ENCODE results near the gene FMN2.

The FMN2 gene

DNA sequence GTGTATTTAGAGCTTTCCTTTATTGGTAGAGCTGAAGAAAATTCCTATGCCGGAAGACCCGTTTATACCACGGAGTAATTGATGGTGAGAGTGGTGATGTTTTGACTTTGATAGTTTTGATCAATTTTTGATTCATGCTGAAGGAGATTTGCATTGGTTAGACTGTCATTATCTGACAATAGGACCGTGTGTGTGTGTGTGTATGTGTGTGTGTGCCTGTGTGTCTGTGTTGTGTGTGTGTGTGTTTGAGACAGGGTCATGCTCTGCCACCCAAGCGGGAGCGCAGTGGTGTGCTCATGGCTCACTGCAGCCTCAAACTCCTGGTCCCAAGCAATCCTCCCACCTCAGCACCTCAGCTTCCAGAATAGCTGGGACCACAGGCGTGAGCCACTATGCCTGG lies 9.6 kb downstream of the FMN2 start:
- no peak for ATAC-seq
- TF ChIP-seq GLIS3 (CRISPR knock-in tag; IDR thresholded peaks at IDR 0.05) (no peak), PPARA (CRISPR knock-in tag; IDR thresholded peaks at IDR 0.05; ENCODE audit: borderline replicate concordance) (no peak), BACH2 (CRISPR knock-in tag; IDR thresholded peaks at IDR 0.05; ENCODE audit: borderline replicate concordance) (no peak), ARNTL (CRISPR knock-in tag; IDR thresholded peaks at IDR 0.05; ENCODE audit: borderline replicate concordance, low read depth) (no peak), SNAI2 (CRISPR knock-in tag; IDR thresholded peaks at IDR 0.05) (no peak), ESRRG (CRISPR knock-in tag; IDR thresholded peaks at IDR 0.05) (no peak), ZFP3 (CRISPR knock-in tag; IDR thresholded peaks at IDR 0.05) (no peak), CSDC2 (CRISPR knock-in tag; IDR thresholded peaks at IDR 0.05) (no peak), TCF4 (CRISPR knock-in tag; IDR thresholded peaks at IDR 0.05; ENCODE audit: borderline replicate concordance) (no peak), ZNF8 (CRISPR knock-in tag; IDR thresholded peaks at IDR 0.05) (no peak), RARB (CRISPR knock-in tag; IDR thresholded peaks at IDR 0.05) (no peak), ISL1 (CRISPR knock-in tag; IDR thresholded peaks at IDR 0.05) (no peak), ZFP30 (CRISPR knock-in tag; IDR thresholded peaks at IDR 0.05) (no peak)
- TF ChIP-seq, protein P1, sequence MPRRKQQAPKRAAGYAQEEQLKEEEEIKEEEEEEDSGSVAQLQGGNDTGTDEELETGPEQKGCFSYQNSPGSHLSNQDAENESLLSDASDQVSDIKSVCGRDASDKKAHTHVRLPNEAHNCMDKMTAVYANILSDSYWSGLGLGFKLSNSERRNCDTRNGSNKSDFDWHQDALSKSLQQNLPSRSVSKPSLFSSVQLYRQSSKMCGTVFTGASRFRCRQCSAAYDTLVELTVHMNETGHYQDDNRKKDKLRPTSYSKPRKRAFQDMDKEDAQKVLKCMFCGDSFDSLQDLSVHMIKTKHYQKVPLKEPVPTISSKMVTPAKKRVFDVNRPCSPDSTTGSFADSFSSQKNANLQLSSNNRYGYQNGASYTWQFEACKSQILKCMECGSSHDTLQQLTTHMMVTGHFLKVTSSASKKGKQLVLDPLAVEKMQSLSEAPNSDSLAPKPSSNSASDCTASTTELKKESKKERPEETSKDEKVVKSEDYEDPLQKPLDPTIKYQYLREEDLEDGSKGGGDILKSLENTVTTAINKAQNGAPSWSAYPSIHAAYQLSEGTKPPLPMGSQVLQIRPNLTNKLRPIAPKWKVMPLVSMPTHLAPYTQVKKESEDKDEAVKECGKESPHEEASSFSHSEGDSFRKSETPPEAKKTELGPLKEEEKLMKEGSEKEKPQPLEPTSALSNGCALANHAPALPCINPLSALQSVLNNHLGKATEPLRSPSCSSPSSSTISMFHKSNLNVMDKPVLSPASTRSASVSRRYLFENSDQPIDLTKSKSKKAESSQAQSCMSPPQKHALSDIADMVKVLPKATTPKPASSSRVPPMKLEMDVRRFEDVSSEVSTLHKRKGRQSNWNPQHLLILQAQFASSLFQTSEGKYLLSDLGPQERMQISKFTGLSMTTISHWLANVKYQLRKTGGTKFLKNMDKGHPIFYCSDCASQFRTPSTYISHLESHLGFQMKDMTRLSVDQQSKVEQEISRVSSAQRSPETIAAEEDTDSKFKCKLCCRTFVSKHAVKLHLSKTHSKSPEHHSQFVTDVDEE (CRISPR knock-in tag; IDR thresholded peaks at IDR 0.05): no peak
- TF ChIP-seq, protein P2, sequence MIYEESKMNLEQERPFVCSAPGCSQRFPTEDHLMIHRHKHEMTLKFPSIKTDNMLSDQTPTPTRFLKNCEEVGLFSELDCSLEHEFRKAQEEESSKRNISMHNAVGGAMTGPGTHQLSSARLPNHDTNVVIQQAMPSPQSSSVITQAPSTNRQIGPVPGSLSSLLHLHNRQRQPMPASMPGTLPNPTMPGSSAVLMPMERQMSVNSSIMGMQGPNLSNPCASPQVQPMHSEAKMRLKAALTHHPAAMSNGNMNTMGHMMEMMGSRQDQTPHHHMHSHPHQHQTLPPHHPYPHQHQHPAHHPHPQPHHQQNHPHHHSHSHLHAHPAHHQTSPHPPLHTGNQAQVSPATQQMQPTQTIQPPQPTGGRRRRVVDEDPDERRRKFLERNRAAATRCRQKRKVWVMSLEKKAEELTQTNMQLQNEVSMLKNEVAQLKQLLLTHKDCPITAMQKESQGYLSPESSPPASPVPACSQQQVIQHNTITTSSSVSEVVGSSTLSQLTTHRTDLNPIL (CRISPR knock-in tag; IDR thresholded peaks at IDR 0.05; ENCODE audit: low read depth): no peak
- TF ChIP-seq, protein P3, sequence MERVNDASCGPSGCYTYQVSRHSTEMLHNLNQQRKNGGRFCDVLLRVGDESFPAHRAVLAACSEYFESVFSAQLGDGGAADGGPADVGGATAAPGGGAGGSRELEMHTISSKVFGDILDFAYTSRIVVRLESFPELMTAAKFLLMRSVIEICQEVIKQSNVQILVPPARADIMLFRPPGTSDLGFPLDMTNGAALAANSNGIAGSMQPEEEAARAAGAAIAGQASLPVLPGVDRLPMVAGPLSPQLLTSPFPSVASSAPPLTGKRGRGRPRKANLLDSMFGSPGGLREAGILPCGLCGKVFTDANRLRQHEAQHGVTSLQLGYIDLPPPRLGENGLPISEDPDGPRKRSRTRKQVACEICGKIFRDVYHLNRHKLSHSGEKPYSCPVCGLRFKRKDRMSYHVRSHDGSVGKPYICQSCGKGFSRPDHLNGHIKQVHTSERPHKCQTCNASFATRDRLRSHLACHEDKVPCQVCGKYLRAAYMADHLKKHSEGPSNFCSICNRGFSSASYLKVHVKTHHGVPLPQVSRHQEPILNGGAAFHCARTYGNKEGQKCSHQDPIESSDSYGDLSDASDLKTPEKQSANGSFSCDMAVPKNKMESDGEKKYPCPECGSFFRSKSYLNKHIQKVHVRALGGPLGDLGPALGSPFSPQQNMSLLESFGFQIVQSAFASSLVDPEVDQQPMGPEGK (CRISPR knock-in tag; IDR thresholded peaks at IDR 0.05; ENCODE audit: borderline replicate concordance): no peak

DNA sequence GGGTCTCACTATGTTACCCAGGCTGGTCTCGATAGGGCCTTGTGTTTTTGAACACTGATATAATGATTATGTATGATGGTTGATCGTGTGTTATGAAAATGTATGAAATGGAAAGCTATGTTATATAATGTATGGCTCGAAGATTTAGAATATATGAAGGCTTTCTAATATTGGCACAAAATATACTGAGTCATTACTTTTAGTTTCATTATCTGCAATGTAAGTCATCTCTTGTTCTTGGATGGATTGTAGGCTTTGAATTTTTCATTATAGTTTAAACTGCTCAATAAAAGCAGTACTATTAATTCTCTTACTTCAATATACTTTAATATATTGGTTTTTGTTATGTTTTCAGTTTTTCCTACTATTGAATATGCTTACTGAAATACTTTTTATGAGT lies 10.1 kb downstream of the FMN2 start:
- TF ChIP-seq BACH2 (CRISPR knock-in tag; IDR thresholded peaks at IDR 0.05; ENCODE audit: borderline replicate concordance) (no peak), RARB (CRISPR knock-in tag; IDR thresholded peaks at IDR 0.05) (no peak), ZNF565 (CRISPR knock-in tag; conservative IDR thresholded peaks at IDR 0.05; ENCODE audit: low read depth) (no peak), SNAI2 (CRISPR knock-in tag; IDR thresholded peaks at IDR 0.05) (no peak), ZC3H10 (CRISPR knock-in tag; IDR thresholded peaks at IDR 0.05) (no peak), TCF4 (CRISPR knock-in tag; IDR thresholded peaks at IDR 0.05; ENCODE audit: borderline replicate concordance) (no peak), ARNTL (CRISPR knock-in tag; IDR thresholded peaks at IDR 0.05; ENCODE audit: borderline replicate concordance, low read depth) (no peak)
- TF ChIP-seq, protein P4, sequence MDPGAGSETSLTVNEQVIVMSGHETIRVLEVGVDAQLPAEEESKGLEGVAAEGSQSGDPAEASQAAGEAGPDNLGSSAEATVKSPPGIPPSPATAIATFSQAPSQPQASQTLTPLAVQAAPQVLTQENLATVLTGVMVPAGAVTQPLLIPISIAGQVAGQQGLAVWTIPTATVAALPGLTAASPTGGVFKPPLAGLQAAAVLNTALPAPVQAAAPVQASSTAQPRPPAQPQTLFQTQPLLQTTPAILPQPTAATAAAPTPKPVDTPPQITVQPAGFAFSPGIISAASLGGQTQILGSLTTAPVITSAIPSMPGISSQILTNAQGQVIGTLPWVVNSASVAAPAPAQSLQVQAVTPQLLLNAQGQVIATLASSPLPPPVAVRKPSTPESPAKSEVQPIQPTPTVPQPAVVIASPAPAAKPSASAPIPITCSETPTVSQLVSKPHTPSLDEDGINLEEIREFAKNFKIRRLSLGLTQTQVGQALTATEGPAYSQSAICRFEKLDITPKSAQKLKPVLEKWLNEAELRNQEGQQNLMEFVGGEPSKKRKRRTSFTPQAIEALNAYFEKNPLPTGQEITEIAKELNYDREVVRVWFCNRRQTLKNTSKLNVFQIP (CRISPR knock-in tag; IDR thresholded peaks at IDR 0.05; ENCODE audit: borderline replicate concordance, low read depth): no peak
- ATAC-seq: no peak

DNA sequence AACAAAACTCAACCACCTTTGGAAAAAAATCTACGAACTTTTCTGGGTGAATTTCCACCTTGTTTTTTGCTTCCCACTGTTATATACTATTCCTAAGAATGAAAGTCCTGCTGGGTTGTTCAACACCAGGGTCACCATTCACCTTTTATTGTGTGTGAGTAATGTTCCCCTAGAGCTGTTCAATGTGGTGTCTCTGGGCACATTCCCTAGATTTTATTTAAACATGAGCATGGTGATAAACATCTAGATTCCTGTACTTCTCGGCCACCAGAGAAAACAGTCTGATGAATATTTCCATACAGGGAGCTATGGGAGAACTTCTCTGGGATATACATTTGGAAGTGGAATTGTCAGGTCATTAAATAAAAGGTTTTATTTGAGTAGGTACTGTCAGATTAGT lies 13.0 kb downstream of the FMN2 start:
- ATAC-seq: no peak

More for the DNA sequence above, 13.0 kb downstream of the FMN2 start:
- TF ChIP-seq, protein P2 (CRISPR knock-in tag; IDR thresholded peaks at IDR 0.05; ENCODE audit: low read depth): no peak
- TF ChIP-seq ISL1 (CRISPR knock-in tag; IDR thresholded peaks at IDR 0.05) (no peak), ESRRG (CRISPR knock-in tag; IDR thresholded peaks at IDR 0.05) (no peak), ZFP3 (CRISPR knock-in tag; IDR thresholded peaks at IDR 0.05) (no peak), TCF4 (CRISPR knock-in tag; IDR thresholded peaks at IDR 0.05; ENCODE audit: borderline replicate concordance) (no peak), ZNF70 (CRISPR knock-in tag; IDR thresholded peaks at IDR 0.05) (no peak)
